ENCODE data around the gene LONP2.
"Not testable (repeated sequence)": the region's sequence is repeated elsewhere in the genome, so short reads cannot be mapped to it uniquely, and the experiment has no call there.

The LONP2 gene

GRCh38 chr16:48292452-48292851, 48.4 kb downstream of the LONP2 start:
- no peak for DNase-seq (ENCODE audit: low spot score)

- DNase-seq (ENCODE audit: low spot score), result no peak
These were observed 50.6 kb downstream of the LONP2 start for GRCh38 chr16:48294724-48295123.

- no peak for DNase-seq (ENCODE audit: low spot score)
These were observed 51.6 kb downstream of the LONP2 start for GRCh38 chr16:48295488-48296281.

- DNase-seq (ENCODE audit: low spot score), result no peak
These were observed 55.4 kb downstream of the LONP2 start for GRCh38 chr16:48299471-48299870.

- DNase-seq (ENCODE audit: low spot score), result peak; percentile 65
These were observed 56.3 kb downstream of the LONP2 start for GRCh38 chr16:48300391-48300856.

GRCh38 chr16:48308535-48308934, 64.4 kb downstream of the LONP2 start:
- no peak for DNase-seq (ENCODE audit: low spot score)

GRCh38 chr16:48310908-48311641, 67.0 kb downstream of the LONP2 start:
- DNase-seq (ENCODE audit: low spot score), result no peak

GRCh38 chr16:48313905-48314304, 69.8 kb downstream of the LONP2 start:
- not testable (repeated sequence) for DNase-seq (ENCODE audit: low spot score)

GRCh38 chr16:48317026-48317425, 72.9 kb downstream of the LONP2 start:
- DNase-seq (ENCODE audit: low spot score), result no peak

GRCh38 chr16:48317614-48318315, 73.7 kb downstream of the LONP2 start:
- DNase-seq (ENCODE audit: low spot score), result peak; percentile 19

GRCh38 chr16:48318630-48319029, 74.5 kb downstream of the LONP2 start:
- peak; percentile 14 for DNase-seq (ENCODE audit: low spot score)

GRCh38 chr16:48321317-48322036, 77.4 kb downstream of the LONP2 start:
- DNase-seq (ENCODE audit: low spot score), result no peak

GRCh38 chr16:48323783-48324775, 80.0 kb downstream of the LONP2 start:
- peak; percentile 12 for DNase-seq (ENCODE audit: low spot score)

- no peak for DNase-seq (ENCODE audit: low spot score)
These were observed 82.8 kb downstream of the LONP2 start for GRCh38 chr16:48326915-48327314.

- no peak for DNase-seq (ENCODE audit: low spot score)
These were observed 85.0 kb downstream of the LONP2 start for GRCh38 chr16:48329138-48329537.

- DNase-seq (ENCODE audit: low spot score), result peak; percentile 52
These were observed 86.2 kb downstream of the LONP2 start for GRCh38 chr16:48330189-48330840.

GRCh38 chr16:48330841-48331192, 86.7 kb downstream of the LONP2 start:
- no peak for DNase-seq (ENCODE audit: low spot score)

GRCh38 chr16:48332978-48333377, 88.9 kb downstream of the LONP2 start:
- no peak for DNase-seq (ENCODE audit: low spot score)

GRCh38 chr16:48334325-48334724, 90.2 kb downstream of the LONP2 start:
- no peak for DNase-seq (ENCODE audit: low spot score)

GRCh38 chr16:48335961-48336360, 91.9 kb downstream of the LONP2 start:
- peak; percentile 41 for DNase-seq (ENCODE audit: low spot score)
